ENCODE data around the gene MCAM. TPM values are rescaled to one million over a fixed set of nuclear protein-coding genes. Genes with fewer than 3 reads are reported as not detected.

The MCAM gene
- total RNA-seq (ENCODE audit: low replicate concordance), result 23.3 and 28.2 TPM in 2 replicates

- H3K27me3 Mint-ChIP-seq (ENCODE audit: insufficient read depth, low read depth), result peaks cover 13% of the 10 kb centered on the region
- peak within 1 kb of the TSS; percentile 89 for H3K4me2 ChIP-seq
- H3K27ac Mint-ChIP-seq, result no peak within 1 kb of the TSS
- H3F3A ChIP-seq (ENCODE audit: low read depth), result peaks cover 35% of the 10 kb centered on the region
- peaks cover 6% of the 10 kb centered on the region for H4K20me1 ChIP-seq (ENCODE audit: low read depth)
- peak within 1 kb of the TSS; percentile 94 for H2AFZ ChIP-seq (replicated peaks)
- H3K4me1 Mint-ChIP-seq, result peaks cover 36% of the 10 kb centered on the region
- H3K4me3 ChIP-seq, result peak within 1 kb of the TSS; percentile 74
- no peaks in the 10 kb centered on the region for H3K36me3 Mint-ChIP-seq
- H3K27me3 ChIP-seq, result peaks cover 35% of the 10 kb centered on the region
- no peaks in the 10 kb centered on the region for H3K36me3 ChIP-seq
- H3K9me3 ChIP-seq (ENCODE audit: low read depth), result no peaks in the 10 kb centered on the region
- H3K4me3 Mint-ChIP-seq, result peak within 1 kb of the TSS; percentile 79
- no peak within 1 kb of the TSS for H3K27ac ChIP-seq
- H3K79me2 ChIP-seq (ENCODE audit: low read depth), result no peaks in the 10 kb centered on the region
- DNase-seq (ENCODE audit: low spot score), result peak; percentile 81
- TF ChIP-seq EZH2phosphoT487 (IDR thresholded peaks at IDR 0.05), result peak; percentile 26
- no peak for TF ChIP-seq CTCF (IDR thresholded peaks at IDR 0.05)
- TF ChIP-seq EZH2 (IDR thresholded peaks at IDR 0.05), result peak; percentile 56
- peaks cover 59% of the 10 kb centered on the region for H3K4me1 ChIP-seq
- no peaks in the 10 kb centered on the region for H3K9me3 Mint-ChIP-seq
- H3K9ac ChIP-seq, result no peak within 1 kb of the TSS
Measured at GRCh38 chr11:119316729-119317591, at the start of gene MCAM. TSS of gene MCAM (minus strand) at chr11:119317130. CDS start at chr11:119317101, 29 bp downstream.

GRCh38 chr11:119365071-119365591, 48.2 kb upstream of the MCAM start:
- no peak for DNase-seq (ENCODE audit: low spot score)
- no peaks in the 10 kb centered on the region for H3K9me3 ChIP-seq (ENCODE audit: low read depth)
- H3K4me3 Mint-ChIP-seq, result peak overlapping the region; percentile 83
- peaks cover 46% of the 10 kb centered on the region for H3K27me3 ChIP-seq
- peaks cover 2% of the 10 kb centered on the region for H3K9me3 Mint-ChIP-seq
- no peaks in the 10 kb centered on the region for H3K79me2 ChIP-seq (ENCODE audit: low read depth)
- peaks cover 58% of the 10 kb centered on the region for H3K4me1 Mint-ChIP-seq
- no peak overlapping the region for H3K27ac ChIP-seq
- H3F3A ChIP-seq (ENCODE audit: low read depth), result peaks cover 29% of the 10 kb centered on the region
- H3K4me3 ChIP-seq, result no peak overlapping the region
- H3K27me3 Mint-ChIP-seq (ENCODE audit: insufficient read depth, low read depth), result peaks cover 21% of the 10 kb centered on the region
- no peaks in the 10 kb centered on the region for H3K36me3 Mint-ChIP-seq
- H3K36me3 ChIP-seq, result no peaks in the 10 kb centered on the region
- peaks cover 37% of the 10 kb centered on the region for H3K4me1 ChIP-seq
- no peak overlapping the region for H2AFZ ChIP-seq (replicated peaks)
- no peak overlapping the region for H3K27ac Mint-ChIP-seq
- no peak overlapping the region for H3K4me2 ChIP-seq
- peaks cover 40% of the 10 kb centered on the region for H4K20me1 ChIP-seq (ENCODE audit: low read depth)
- TF ChIP-seq EZH2 (IDR thresholded peaks at IDR 0.05), result no peak
- no peak for TF ChIP-seq CTCF (IDR thresholded peaks at IDR 0.05)
- TF ChIP-seq EZH2phosphoT487 (IDR thresholded peaks at IDR 0.05), result no peak
- no peak overlapping the region for H3K9ac ChIP-seq

GRCh38 chr11:119363851-119364590, 47.1 kb upstream of the MCAM start:
- Mint-ChIP-seq H3K27ac (no peak overlapping the region), H3K9me3 (peaks cover 2% of the 10 kb centered on the region), H3K4me3 (peak overlapping the region; percentile 83), H3K27me3 (ENCODE audit: insufficient read depth, low read depth) (peaks cover 24% of the 10 kb centered on the region), H3K36me3 (peaks cover 3% of the 10 kb centered on the region), H3K4me1 (peaks cover 49% of the 10 kb centered on the region)
- peak; percentile 14 for TF ChIP-seq EZH2 (IDR thresholded peaks at IDR 0.05)
- no peak for TF ChIP-seq EZH2phosphoT487 (IDR thresholded peaks at IDR 0.05)
- Histone ChIP-seq H2AFZ (replicated peaks) (no peak overlapping the region), H3K4me1 (peaks cover 32% of the 10 kb centered on the region), H3K79me2 (ENCODE audit: low read depth) (no peaks in the 10 kb centered on the region), H3F3A (ENCODE audit: low read depth) (peaks cover 29% of the 10 kb centered on the region), H3K4me2 (peak overlapping the region; percentile 80), H3K4me3 (peak overlapping the region; percentile 48), H4K20me1 (ENCODE audit: low read depth) (peaks cover 40% of the 10 kb centered on the region), H3K27me3 (peaks cover 46% of the 10 kb centered on the region), H3K9me3 (ENCODE audit: low read depth) (no peaks in the 10 kb centered on the region), H3K27ac (no peak overlapping the region), H3K9ac (no peak overlapping the region), H3K36me3 (no peaks in the 10 kb centered on the region)
- DNase-seq (ENCODE audit: low spot score), result peak; percentile 86

Measured in neural progenitor cell (in vitro differentiated cells).